Fibroblast of pulmonary artery (primary cell): ENCODE data around the gene TSPAN18.

Source experiments
- DNase-seq: peaks from one replicate; pipeline ENCODE4 v3.0.0-alpha.2; 2010; ENCODE audit warnings: low read depth
- H3K4me3 ChIP-seq: replicated peaks from 2 replicates; pipeline ENCODE4 v1.5.1; 2011; ENCODE audit warnings: low read depth, mild to moderate bottlenecking, control low read depth, low read length, moderate library complexity
- TF ChIP-seq, protein P1 (sequence below): IDR thresholded peaks from 2 replicates; pipeline ENCODE4 v1.5.1; 2011; ENCODE audit warnings: mild to moderate bottlenecking, control low read depth, low read length, inconsistent platforms; ENCODE audit errors: missing control alignments

Gene TSPAN18

DNA sequence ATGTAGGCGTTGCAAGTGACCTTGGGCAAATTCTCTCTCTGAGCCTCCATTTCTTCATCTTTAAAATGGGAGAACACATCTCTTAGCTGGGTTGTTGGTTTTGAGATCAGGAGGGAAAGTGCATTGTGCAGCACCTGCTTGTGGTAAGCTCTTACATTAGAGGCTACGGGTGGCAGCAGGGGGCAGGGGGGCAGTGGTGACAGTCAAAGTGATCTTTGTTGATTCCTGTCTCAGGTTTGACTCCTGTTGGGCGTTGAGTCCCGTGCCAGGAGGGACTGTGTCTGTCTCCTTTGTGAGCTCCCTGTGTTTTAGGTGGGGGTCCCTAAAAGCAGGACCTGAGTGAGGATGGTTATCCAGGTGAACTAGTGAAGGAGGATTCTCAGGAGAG is 122.2 kb downstream of the TSPAN18 start:
- no peak overlapping the region for H3K4me3 ChIP-seq
- DNase-seq = no peak
- TF ChIP-seq, protein P1, sequence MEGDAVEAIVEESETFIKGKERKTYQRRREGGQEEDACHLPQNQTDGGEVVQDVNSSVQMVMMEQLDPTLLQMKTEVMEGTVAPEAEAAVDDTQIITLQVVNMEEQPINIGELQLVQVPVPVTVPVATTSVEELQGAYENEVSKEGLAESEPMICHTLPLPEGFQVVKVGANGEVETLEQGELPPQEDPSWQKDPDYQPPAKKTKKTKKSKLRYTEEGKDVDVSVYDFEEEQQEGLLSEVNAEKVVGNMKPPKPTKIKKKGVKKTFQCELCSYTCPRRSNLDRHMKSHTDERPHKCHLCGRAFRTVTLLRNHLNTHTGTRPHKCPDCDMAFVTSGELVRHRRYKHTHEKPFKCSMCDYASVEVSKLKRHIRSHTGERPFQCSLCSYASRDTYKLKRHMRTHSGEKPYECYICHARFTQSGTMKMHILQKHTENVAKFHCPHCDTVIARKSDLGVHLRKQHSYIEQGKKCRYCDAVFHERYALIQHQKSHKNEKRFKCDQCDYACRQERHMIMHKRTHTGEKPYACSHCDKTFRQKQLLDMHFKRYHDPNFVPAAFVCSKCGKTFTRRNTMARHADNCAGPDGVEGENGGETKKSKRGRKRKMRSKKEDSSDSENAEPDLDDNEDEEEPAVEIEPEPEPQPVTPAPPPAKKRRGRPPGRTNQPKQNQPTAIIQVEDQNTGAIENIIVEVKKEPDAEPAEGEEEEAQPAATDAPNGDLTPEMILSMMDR = no peak

DNA sequence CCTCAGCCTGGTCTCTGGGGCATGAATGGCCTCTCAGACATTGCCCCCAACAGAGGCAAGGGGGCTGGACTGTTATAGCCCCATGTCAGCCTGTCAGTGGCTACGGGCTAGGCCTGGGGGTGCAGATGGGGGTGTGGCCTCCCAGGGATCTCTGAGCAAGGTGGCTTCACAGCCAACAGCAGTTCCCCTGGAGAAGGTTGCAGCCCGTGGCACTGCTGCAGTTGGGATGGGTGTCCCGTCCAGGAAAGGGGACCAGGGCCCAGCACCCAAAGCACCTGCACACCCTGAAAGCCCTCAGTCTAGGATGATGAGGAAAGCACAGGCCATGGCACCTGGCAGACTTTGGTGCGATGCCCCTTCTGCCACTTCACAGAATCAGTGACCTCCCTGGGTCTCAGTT is 122.7 kb downstream of the TSPAN18 start:
- H3K4me3 ChIP-seq = no peak overlapping the region
- TF ChIP-seq, protein P1 = no peak
- DNase-seq = no peak

DNA sequence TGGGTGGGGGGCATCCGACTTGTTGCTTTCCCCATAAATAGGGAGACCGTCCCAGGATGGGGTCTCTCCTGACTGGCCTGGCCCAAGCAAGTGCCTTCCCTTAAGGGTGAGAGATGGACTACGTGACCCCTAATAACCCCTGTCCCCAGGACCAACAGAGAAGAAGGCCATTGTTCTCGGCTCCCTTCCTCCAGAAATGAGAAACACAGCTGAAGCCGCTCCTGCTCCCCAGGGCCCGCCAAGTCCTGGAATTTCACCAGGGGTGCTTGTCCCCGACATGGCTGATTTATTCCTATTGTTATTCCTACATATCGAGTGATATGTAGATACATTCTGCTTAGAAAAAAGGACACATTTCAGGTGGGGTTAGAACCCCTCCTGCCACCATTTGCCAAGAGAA is 123.2 kb downstream of the TSPAN18 start:
- TF ChIP-seq, protein P1 = no peak
- DNase-seq = no peak
- no peak overlapping the region for H3K4me3 ChIP-seq

DNA sequence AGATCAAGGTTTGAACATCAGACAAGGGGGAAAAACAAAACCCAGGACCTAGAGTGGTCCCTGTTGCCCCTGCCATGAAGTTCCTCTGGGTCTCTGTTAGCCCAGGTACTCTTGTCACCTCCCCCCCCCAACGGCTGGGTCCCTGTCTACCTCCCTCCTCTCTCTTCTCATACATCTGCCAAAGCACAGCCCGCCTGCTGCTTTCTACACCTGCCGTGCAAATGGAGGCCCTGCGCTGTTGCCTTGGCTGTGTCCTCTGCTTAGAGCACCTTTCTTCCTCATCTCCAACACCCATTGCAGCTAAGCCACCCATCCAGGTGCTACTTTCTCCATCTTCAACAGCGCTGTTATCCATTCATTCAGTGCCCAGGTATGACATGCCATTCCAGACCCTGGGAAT is 124.7 kb downstream of the TSPAN18 start:
- TF ChIP-seq, protein P1 = no peak
- DNase-seq = no peak
- H3K4me3 ChIP-seq = no peak overlapping the region

DNA sequence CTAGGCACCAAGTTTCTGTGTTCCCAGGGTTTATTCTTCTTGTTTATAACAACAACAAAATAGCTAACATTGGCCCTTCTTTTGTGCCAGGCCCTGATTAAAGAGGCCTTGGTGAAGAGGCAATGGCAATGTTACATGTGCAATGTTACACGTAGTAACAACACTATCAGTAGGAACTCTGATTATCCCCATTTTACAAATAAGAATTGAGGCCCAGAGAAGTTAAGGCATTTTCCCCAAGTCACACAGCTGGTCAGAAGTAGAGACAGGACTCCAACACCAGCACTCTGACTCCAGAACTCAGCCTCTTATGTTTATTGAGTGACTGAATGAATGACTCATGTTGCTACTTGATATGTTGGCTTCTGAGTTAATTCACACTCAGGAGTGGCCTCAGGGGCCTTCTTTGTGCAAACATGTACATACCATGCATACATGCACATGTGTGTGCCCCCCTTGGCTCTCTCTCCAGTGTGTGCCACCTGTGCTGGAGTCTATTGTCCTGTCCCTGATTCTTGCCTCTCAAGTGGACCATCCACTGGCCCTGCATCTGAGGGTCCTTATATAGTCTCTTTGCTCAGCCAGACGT is 125.5 kb downstream of the TSPAN18 start:
- DNase-seq = no peak
- TF ChIP-seq, protein P1 = no peak
- H3K4me3 ChIP-seq = no peak overlapping the region

DNA sequence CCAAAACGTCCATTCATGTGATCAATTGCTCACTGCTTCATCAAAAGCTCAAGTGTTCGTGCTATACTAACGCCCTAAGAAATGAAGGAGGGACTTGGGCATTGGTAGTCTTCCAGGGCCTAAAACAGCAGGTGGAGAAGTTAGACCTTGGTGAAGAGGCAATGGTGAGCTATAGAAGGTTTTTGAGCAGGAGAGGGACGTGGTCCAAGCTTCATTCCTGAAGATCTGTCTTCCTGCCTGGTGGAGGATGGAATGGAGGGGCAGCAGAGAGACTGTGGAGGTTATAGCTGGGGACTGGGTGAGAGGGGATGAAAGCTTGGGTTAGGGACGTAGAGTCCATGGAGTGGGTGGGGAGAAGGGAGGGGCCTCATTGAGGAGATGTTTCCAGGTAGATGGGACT is 126.2 kb downstream of the TSPAN18 start:
- TF ChIP-seq, protein P1 = no peak
- no peak for DNase-seq
- H3K4me3 ChIP-seq = no peak overlapping the region

DNA sequence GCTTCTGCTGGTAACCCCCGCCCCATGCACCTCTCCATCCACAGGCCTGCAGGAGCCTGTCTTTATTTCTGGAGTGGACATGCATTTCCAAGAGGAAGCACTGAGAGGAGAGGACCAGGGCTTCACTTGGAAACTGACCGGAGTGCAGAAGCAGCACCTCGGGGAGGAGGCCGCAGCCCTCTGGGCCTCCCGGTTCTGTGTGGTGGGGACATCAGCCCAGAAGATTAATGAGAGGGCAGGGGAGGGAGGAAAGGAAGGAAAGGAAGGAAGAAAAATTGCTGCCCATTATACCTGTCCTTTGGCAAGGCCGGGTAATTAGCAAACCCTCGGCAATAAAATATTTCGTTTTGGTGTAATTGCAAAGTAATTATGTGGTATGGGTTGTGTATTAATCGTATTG is 126.9 kb downstream of the TSPAN18 start:
- H3K4me3 ChIP-seq = no peak overlapping the region
- TF ChIP-seq, protein P1 = no peak
- no peak for DNase-seq
